B cell (primary cell): Measurements from ENCODE around the gene ELAVL3.

Source experiments
- CTCF ChIP-seq: fragments of 200-600 bp; IDR thresholded peaks from one replicate; pipeline ENCODE4 v1.8.0; 2022; ENCODE audit warnings: antibody characterized with exemption, mild to moderate bottlenecking
- EZH2 ChIP-seq: IDR thresholded peaks from 2 replicates; pipeline ENCODE4 v1.6.1; 2012; ENCODE audit warnings: borderline replicate concordance, low read depth, mild to moderate bottlenecking, moderate library complexity, low read length; ENCODE audit not compliant: insufficient read depth, poor library complexity, severe bottlenecking

DNA sequence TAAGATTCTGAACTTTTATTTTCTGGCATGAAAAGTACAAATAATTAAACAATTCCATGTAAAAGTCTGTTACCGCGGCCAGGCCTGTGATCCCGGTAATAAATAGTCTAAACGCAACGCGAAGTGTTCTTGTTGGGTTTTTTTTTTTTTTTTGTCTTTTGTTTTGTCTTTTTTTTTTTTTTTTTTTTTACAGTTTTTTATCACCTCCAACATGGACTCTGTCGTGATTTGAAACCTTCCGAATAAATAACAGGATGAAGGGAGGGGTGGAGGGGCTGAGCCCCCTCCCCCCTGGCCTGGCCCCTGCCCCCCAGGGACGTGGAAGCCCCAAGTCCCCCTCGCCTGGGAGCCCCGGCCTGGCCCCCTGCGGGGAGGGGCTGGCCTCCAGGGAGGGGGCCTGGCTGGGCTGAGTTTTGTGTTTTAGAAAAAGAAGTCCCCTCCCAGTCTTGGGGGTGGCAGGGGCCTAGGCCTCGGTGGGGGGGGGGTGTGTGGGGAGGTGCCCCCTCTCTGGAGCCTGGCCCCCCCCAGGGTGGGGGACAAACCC lies 29.4 kb downstream of the ELAVL3 start:
- TF ChIP-seq EZH2 (no peak), CTCF (no peak)
